Fibroblast of peridontal ligament (primary cell): ENCODE data around the gene SYNJ2.
A peak's percentile ranks its signal among the peaks of the same experiment; 100 is the strongest.
"Not testable (repeated sequence)": the region's sequence is repeated elsewhere in the genome, so short reads cannot be mapped to it uniquely, and the experiment has no call there.

Source experiments
- DNase-seq: peaks from one replicate; pipeline ENCODE4 v3.0.0-alpha.2; 2010; ENCODE audit errors: extremely low read depth

SYNJ2 gene

GRCh38 chr6:157956171-157956730, 25.4 kb upstream of the SYNJ2 start:
- DNase-seq = no peak

- DNase-seq = no peak
Measured at GRCh38 chr6:157959451-157960227, 22.0 kb upstream of the SYNJ2 start.

GRCh38 chr6:157961153-157961831, 20.4 kb upstream of the SYNJ2 start:
- peak; percentile 46 for DNase-seq

- DNase-seq = no peak
Measured at GRCh38 chr6:157961832-157962575, 19.7 kb upstream of the SYNJ2 start.

- DNase-seq = peak; percentile 57
Measured at GRCh38 chr6:157962601-157963302, 18.9 kb upstream of the SYNJ2 start.

GRCh38 chr6:157964100-157964499, 17.6 kb upstream of the SYNJ2 start:
- no peak for DNase-seq

GRCh38 chr6:157965387-157965786, 16.3 kb upstream of the SYNJ2 start:
- DNase-seq = no peak

- DNase-seq = no peak
Measured at GRCh38 chr6:157966589-157966977, 15.1 kb upstream of the SYNJ2 start.

- DNase-seq = no peak
Measured at GRCh38 chr6:157967020-157967419, 14.6 kb upstream of the SYNJ2 start.

- DNase-seq = no peak
Measured at GRCh38 chr6:157967486-157967885, 14.2 kb upstream of the SYNJ2 start.

- DNase-seq = not testable (repeated sequence)
Measured at GRCh38 chr6:157972177-157972576, 9.5 kb upstream of the SYNJ2 start.

GRCh38 chr6:157974341-157974894, 7.2 kb upstream of the SYNJ2 start:
- no peak for DNase-seq

- no peak for DNase-seq
Measured at GRCh38 chr6:157974967-157975366, 6.7 kb upstream of the SYNJ2 start.

- DNase-seq = no peak
Measured at GRCh38 chr6:157975456-157975855, 6.2 kb upstream of the SYNJ2 start.

- no peak for DNase-seq
Measured at GRCh38 chr6:157976345-157977175, 5.1 kb upstream of the SYNJ2 start.

GRCh38 chr6:157977176-157977804, 4.4 kb upstream of the SYNJ2 start:
- no peak for DNase-seq

GRCh38 chr6:157978021-157978783, 3.5 kb upstream of the SYNJ2 start:
- DNase-seq = no peak

GRCh38 chr6:157980288-157981131, 1.2 kb upstream of the SYNJ2 start:
- DNase-seq = no peak

- DNase-seq = no peak
Measured at GRCh38 chr6:157981132-157981394, 600 bp upstream of the SYNJ2 start.
